AG09319 (cell line): Measurements from ENCODE around the gene PAQR9.

ENCODE experiments used
- DNase-seq: peaks from one replicate; pipeline ENCODE4 v3.0.0-alpha.2; 2010; ENCODE audit warnings: low read depth; ENCODE audit errors: extremely low read depth
- CTCF ChIP-seq: IDR thresholded peaks from 2 replicates; pipeline ENCODE4 v1.5.1; 2011; ENCODE audit warnings: low read depth, mild to moderate bottlenecking, inconsistent platforms, low read length, moderate library complexity

PAQR9 gene

GRCh38 chr3:142982038-142982773 lies 18.7 kb upstream of the PAQR9 start:
- no peak for DNase-seq
- no peak for TF ChIP-seq CTCF

- no peak for DNase-seq
- TF ChIP-seq CTCF: no peak
These were observed 17.6 kb upstream of the PAQR9 start for GRCh38 chr3:142981108-142981507.

GRCh38 chr3:142977399-142977728 lies 13.9 kb upstream of the PAQR9 start:
- DNase-seq: no peak
- no peak for TF ChIP-seq CTCF

GRCh38 chr3:142976621-142977398 lies 13.3 kb upstream of the PAQR9 start:
- TF ChIP-seq CTCF: no peak
- peak; percentile 77 for DNase-seq

- no peak for DNase-seq
These were observed 12.0 kb upstream of the PAQR9 start for GRCh38 chr3:142975316-142975995.

GRCh38 chr3:142973217-142974009 lies 9.9 kb upstream of the PAQR9 start:
- no peak for TF ChIP-seq CTCF
- no peak for DNase-seq

More at GRCh38 chr3:142975316-142975995, 12.0 kb upstream of the PAQR9 start:
- no peak for TF ChIP-seq CTCF
